Natural killer cell (primary cell): ENCODE measurements around the gene PLEKHD1. TPM values are rescaled to one million over a fixed set of nuclear protein-coding genes. Genes with fewer than 3 reads are reported as not detected.

Source experiments
- ATAC-seq, 3 donors: fragments of 150-1000 bp in 2 of 3; fragments of 200-7000 bp in 1 of 3; cut with Tn5 transposase; 1 replicate in 1 of 3; 2 replicates in 2 of 3; pipeline ENCODE4 v1.10.0; 2021; ENCODE audit warnings: mild to moderate bottlenecking in 2 of 3, moderate library complexity in 2 of 3
- DNase-seq, 2 donors: peaks; one replicate each; pipeline versions ENCODE4 v3.0.0 to v3.0.0-alpha.2; 2013 to 2021; ENCODE audit warnings: mixed read lengths in 1 of 2
- H3K27ac ChIP-seq: one replicate; pipeline ENCODE4 v1.5.1; 2013; ENCODE audit warnings: mild to moderate bottlenecking, low read length
- H3K27me3 ChIP-seq: one replicate; pipeline ENCODE4 v1.6.1; 2013; ENCODE audit warnings: low read length; ENCODE audit not compliant: control insufficient read depth, insufficient read depth
- H3K36me3 ChIP-seq: one replicate; pipeline ENCODE4 v1.6.1; 2013; ENCODE audit warnings: low read length; ENCODE audit not compliant: control insufficient read depth, insufficient read depth
- H3K4me1 ChIP-seq: one replicate; pipeline ENCODE4 v1.6.1; 2013; ENCODE audit warnings: low read length; ENCODE audit not compliant: control insufficient read depth, insufficient read depth
- H3K4me3 ChIP-seq: one replicate; pipeline ENCODE4 v1.5.1; 2013; ENCODE audit warnings: low read length
- H3K9me3 ChIP-seq: one replicate; pipeline ENCODE4 v1.6.1; 2013; ENCODE audit warnings: low read length; ENCODE audit not compliant: control insufficient read depth, insufficient read depth
- H3K27ac Mint-ChIP-seq, 2 donors: one replicate each; pipeline ENCODE4 v1.8.0; 2022; ENCODE audit warnings: mild to moderate bottlenecking in 2 of 2, mixed read lengths in 2 of 2, moderate library complexity in 1 of 2
- H3K27me3 Mint-ChIP-seq, 2 donors: one replicate each; pipeline ENCODE4 v1.8.0; 2022; ENCODE audit warnings: low read depth in 2 of 2, mixed read lengths in 2 of 2
- H3K36me3 Mint-ChIP-seq: one replicate; pipeline ENCODE4 v1.8.0; 2022; ENCODE audit warnings: mixed read lengths
- H3K4me1 Mint-ChIP-seq, 2 donors: one replicate each; pipeline ENCODE4 v1.8.0; 2022; ENCODE audit warnings: mixed read lengths in 2 of 2
- H3K4me3 Mint-ChIP-seq: one replicate; pipeline ENCODE4 v1.8.0; 2022; ENCODE audit warnings: mild to moderate bottlenecking, moderate library complexity, mixed read lengths
- H3K9me3 Mint-ChIP-seq, 2 donors: one replicate each; pipeline ENCODE4 v1.8.0; 2022; ENCODE audit warnings: mixed read lengths in 2 of 2
- WGBS: methylation state at CpG from one replicate; pipeline ENCODE4 v1.1.7; 2013; ENCODE audit warnings: missing lambda C conversion rate; ENCODE audit not compliant: insufficient coverage; 5-methylcytosine and 5-hydroxymethylcytosine counted together
- intact Hi-C: fragments of 100-400 bp; cut with micrococcal nuclease; formaldehyde crosslinking; loops from one replicate; pipeline ENCODE4 v1.14.2; 2022
- total RNA-seq, 4 donors: library from RNA; stranded (reverse); fragments of 120-200 nt in 1 of 4; gene quantifications; one replicate each; pipeline versions ENCODE4 v1.2.3 to v1.2.4, GENCODE V29; 2013 to 2022
- TF ChIP-seq, protein P1 (sequence below): fragments of 200-600 bp; IDR thresholded peaks from one replicate; pipeline ENCODE4 v1.8.0; 2022; ENCODE audit warnings: antibody characterized with exemption

PLEKHD1 gene
- total RNA-seq, 3 donors from 2014 or later (not counting 1 experiment from before 2014, with no cell fraction given): 0.78 to 1.0 (median 0.93) TPM

DNA sequence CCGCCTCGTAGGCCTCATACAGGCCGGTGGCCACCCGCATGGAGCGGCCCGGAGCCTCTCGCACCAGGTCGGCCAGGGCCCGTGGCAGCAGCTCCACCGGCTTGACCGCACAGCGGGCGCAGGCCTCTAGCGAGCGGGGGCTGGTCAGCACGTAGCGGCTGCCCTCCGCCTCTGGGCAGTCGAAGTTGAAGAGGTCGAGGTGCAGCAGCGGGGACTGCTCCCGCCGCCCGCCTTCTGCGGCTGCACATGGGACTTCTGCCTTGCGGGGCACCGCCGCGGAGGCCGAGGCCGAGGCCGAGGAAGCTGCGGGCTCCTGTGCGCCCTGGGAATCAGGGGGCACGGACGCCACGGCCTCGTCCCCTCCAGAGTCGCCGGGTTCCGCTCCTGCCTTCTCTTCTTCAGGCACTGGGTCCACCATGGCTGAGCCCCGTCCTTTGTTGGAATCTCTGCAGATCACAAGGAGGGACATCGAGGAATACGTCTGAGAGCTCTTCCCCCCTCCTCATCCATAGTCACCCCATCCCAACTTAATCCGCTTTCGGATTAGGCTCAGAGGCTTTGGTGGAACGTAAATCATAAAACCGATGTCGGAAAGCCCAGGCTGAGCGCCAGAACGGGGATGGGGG, 88.8 kb downstream of the PLEKHD1 start:
- H3K27ac ChIP-seq: no peak overlapping the region
- Mint-ChIP-seq H3K27me3 (peaks cover 50 to 53% of the 10 kb centered on the region in 2 donors), H3K4me3 (peak overlapping the region; percentile 40), H3K27ac (no peak overlapping the region), H3K9me3 (no peaks in the 10 kb centered on the region), H3K4me1 (peaks cover 6 to 12% of the 10 kb centered on the region in 2 donors), H3K36me3 (no peaks in the 10 kb centered on the region)
- no peaks in the 10 kb centered on the region for H3K9me3 ChIP-seq
- H3K27me3 ChIP-seq: peaks cover 24% of the 10 kb centered on the region
- no peak for ATAC-seq
- peaks cover 17% of the 10 kb centered on the region for H3K4me1 ChIP-seq
- 28% methylated on average over 51 of the region's 51 CpGs for WGBS
- intact Hi-C loops: no loop called here
- no peak for DNase-seq
- no peak overlapping the region for H3K4me3 ChIP-seq
- TF ChIP-seq, protein P1, sequence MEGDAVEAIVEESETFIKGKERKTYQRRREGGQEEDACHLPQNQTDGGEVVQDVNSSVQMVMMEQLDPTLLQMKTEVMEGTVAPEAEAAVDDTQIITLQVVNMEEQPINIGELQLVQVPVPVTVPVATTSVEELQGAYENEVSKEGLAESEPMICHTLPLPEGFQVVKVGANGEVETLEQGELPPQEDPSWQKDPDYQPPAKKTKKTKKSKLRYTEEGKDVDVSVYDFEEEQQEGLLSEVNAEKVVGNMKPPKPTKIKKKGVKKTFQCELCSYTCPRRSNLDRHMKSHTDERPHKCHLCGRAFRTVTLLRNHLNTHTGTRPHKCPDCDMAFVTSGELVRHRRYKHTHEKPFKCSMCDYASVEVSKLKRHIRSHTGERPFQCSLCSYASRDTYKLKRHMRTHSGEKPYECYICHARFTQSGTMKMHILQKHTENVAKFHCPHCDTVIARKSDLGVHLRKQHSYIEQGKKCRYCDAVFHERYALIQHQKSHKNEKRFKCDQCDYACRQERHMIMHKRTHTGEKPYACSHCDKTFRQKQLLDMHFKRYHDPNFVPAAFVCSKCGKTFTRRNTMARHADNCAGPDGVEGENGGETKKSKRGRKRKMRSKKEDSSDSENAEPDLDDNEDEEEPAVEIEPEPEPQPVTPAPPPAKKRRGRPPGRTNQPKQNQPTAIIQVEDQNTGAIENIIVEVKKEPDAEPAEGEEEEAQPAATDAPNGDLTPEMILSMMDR: no peak
- no peaks in the 10 kb centered on the region for H3K36me3 ChIP-seq

DNA sequence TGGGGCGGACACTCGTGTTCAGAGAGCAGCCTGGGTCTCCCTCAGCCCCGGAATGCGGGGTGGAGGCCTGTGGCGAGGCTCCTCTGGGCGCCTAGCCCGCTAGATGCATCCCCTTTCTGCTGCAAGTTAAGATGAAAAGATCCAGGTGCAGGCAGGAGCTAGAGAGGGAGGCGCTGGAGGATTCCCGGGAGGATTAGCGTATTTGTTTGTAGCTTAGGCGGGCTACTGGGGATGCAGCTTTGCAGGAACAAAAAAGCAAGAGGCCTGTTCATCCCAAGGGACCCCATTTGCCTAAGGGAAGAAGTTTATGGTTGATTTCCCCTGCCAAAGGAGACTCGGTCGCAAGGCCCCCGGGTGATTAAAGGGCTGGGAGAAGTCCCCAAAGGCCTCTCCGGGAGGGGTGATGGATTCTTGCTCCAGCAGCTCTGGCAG, 89.3 kb downstream of the PLEKHD1 start:
- H3K27ac ChIP-seq: no peak overlapping the region
- Mint-ChIP-seq H3K27me3 (peaks cover 46 to 48% of the 10 kb centered on the region in 2 donors), H3K27ac (no peak overlapping the region), H3K4me3 (peak overlapping the region; percentile 40), H3K9me3 (no peaks in the 10 kb centered on the region), H3K4me1 (peaks cover 6 to 12% of the 10 kb centered on the region in 2 donors), H3K36me3 (no peaks in the 10 kb centered on the region)
- ATAC-seq (no peak), DNase-seq (peak in 1 of 2 donors; percentile 18)
- WGBS: 5% methylated on average over 15 of the region's 15 CpGs
- no peaks in the 10 kb centered on the region for H3K36me3 ChIP-seq
- H3K4me3 ChIP-seq: no peak overlapping the region
- intact Hi-C loops: loop anchor here (1.0 kb wide), 1 partner anchor 332 kb away; no protein-coding TSS in a partner anchor
- TF ChIP-seq, protein P1: no peak
- no peaks in the 10 kb centered on the region for H3K9me3 ChIP-seq
- peaks cover 17% of the 10 kb centered on the region for H3K4me1 ChIP-seq
- H3K27me3 ChIP-seq: peaks cover 24% of the 10 kb centered on the region

DNA sequence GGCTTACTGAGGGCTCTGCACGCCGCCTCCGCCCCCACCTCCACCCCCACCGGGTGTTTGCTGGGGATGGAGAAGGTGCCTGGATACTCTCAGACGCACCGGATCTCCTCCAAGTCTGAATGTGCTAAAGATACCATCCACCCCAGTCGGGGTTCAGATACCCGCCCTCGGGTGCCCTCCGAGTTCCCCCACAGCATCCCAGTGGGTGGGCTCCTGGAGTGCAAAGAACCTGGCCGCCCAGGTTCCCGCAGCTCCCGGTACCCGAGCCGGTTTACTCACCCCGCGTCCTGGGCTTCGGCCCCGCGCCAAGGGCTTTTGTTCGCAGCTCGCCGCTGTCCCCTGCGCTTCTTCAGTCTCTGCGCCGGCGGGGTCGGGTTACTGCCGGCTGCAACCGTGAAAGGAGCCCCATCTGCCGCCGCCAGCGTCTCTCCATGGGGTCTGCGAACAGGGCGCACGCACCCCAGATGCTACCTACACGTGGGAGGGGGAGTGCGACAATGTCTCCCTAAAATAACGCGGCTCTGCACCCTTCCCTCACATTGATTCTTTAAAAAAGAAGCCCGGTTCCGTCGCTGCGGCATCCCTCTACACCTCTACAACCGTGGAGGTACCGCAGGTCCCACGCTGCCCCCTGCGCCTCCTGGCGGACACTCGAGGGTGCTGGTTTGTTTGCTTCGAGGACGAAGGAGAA, 89.9 kb downstream of the PLEKHD1 start, which contains the start of gene CCDC177:
Gene CCDC177, minus strand, starts transcription at position 609 of the 691 bp plus-strand sequence. CDS start 1,249 bp downstream, outside the sequence.
- peak; percentile 63 to 84 for DNase-seq
- Histone ChIP-seq H3K27me3 (peaks cover 24% of the 10 kb centered on the region), H3K4me3 (peak within 1 kb of the TSS; percentile 30), H3K4me1 (peaks cover 17% of the 10 kb centered on the region), H3K9me3 (no peaks in the 10 kb centered on the region), H3K36me3 (no peaks in the 10 kb centered on the region), H3K27ac (no peak within 1 kb of the TSS)
- intact Hi-C loops: loop anchor here (1.0 kb wide), 1 partner anchor 332 kb away; no protein-coding TSS in a partner anchor
- H3K27ac Mint-ChIP-seq: peak within 1 kb of the TSS in 1 of 2 donors; percentile 50
- H3K36me3 Mint-ChIP-seq: no peaks in the 10 kb centered on the region
- no peaks in the 10 kb centered on the region for H3K9me3 Mint-ChIP-seq
- peaks cover 6 to 12% of the 10 kb centered on the region in 2 donors for H3K4me1 Mint-ChIP-seq
- TF ChIP-seq, protein P1: peak; percentile 94
- H3K4me3 Mint-ChIP-seq: peak within 1 kb of the TSS; percentile 89
- peak; percentile 81 to 95 (median 94) for ATAC-seq
- WGBS: 2% methylated on average over 43 of the region's 52 CpGs
- peaks cover 41 to 42% of the 10 kb centered on the region in 2 donors for H3K27me3 Mint-ChIP-seq
